Measurements from ENCODE around the gene SYNPO2.
"Not testable (repeated sequence)": the region's sequence is repeated elsewhere in the genome, so short reads cannot be mapped to it uniquely, and the experiment has no call there.

SYNPO2 gene

GRCh38 chr4:118974758-118975157 is 86.1 kb downstream of the SYNPO2 start:
- DNase-seq (ENCODE audit: low spot score): peak; percentile 39

GRCh38 chr4:118975449-118976192 is 87.0 kb downstream of the SYNPO2 start:
- no peak for DNase-seq (ENCODE audit: low spot score)

GRCh38 chr4:118976193-118976560 is 87.5 kb downstream of the SYNPO2 start:
- not testable (repeated sequence) for DNase-seq (ENCODE audit: low spot score)

- DNase-seq (ENCODE audit: low spot score): not testable (repeated sequence)
These were observed 88.4 kb downstream of the SYNPO2 start for GRCh38 chr4:118977100-118977499.

- DNase-seq (ENCODE audit: low spot score): no peak
These were observed 91.1 kb downstream of the SYNPO2 start for GRCh38 chr4:118979712-118980111.

GRCh38 chr4:118981171-118981838 is 92.7 kb downstream of the SYNPO2 start:
- DNase-seq (ENCODE audit: low spot score): peak; percentile 81

GRCh38 chr4:118981839-118982381 is 93.3 kb downstream of the SYNPO2 start:
- peak; percentile 88 for DNase-seq (ENCODE audit: low spot score)

- DNase-seq (ENCODE audit: low spot score): no peak
These were observed 94.6 kb downstream of the SYNPO2 start for GRCh38 chr4:118983293-118983692.

- DNase-seq (ENCODE audit: low spot score): no peak
These were observed 95.2 kb downstream of the SYNPO2 start for GRCh38 chr4:118983831-118984230.

- DNase-seq (ENCODE audit: low spot score): no peak
These were observed 96.7 kb downstream of the SYNPO2 start for GRCh38 chr4:118985170-118986000.

GRCh38 chr4:118987959-118988634 is 99.4 kb downstream of the SYNPO2 start:
- DNase-seq (ENCODE audit: low spot score): no peak

GRCh38 chr4:118988635-118988972 is 100.0 kb downstream of the SYNPO2 start:
- no peak for DNase-seq (ENCODE audit: low spot score)

- peak; percentile 63 for DNase-seq (ENCODE audit: low spot score)
These were observed 100.7 kb downstream of the SYNPO2 start for GRCh38 chr4:118989098-118990080.

GRCh38 chr4:118991686-118992085 is 103.0 kb downstream of the SYNPO2 start:
- DNase-seq (ENCODE audit: low spot score): no peak

GRCh38 chr4:118992149-118992548 is 103.5 kb downstream of the SYNPO2 start:
- no peak for DNase-seq (ENCODE audit: low spot score)

GRCh38 chr4:118993333-118993732 is 104.7 kb downstream of the SYNPO2 start:
- no peak for DNase-seq (ENCODE audit: low spot score)

- peak; percentile 71 for DNase-seq (ENCODE audit: low spot score)
These were observed 105.4 kb downstream of the SYNPO2 start for GRCh38 chr4:118994030-118994429.

- no peak for DNase-seq (ENCODE audit: low spot score)
These were observed 107.2 kb downstream of the SYNPO2 start for GRCh38 chr4:118995693-118996391.

- peak; percentile 21 for DNase-seq (ENCODE audit: low spot score)
These were observed 108.9 kb downstream of the SYNPO2 start for GRCh38 chr4:118997601-118998000.

GRCh38 chr4:118999919-119000318 is 111.3 kb downstream of the SYNPO2 start:
- no peak for DNase-seq (ENCODE audit: low spot score)

Measured in AG08396 (cell line).